GM12892 (cell line): ENCODE data around the gene NDUFAF8.

Source experiments
- POLR2A ChIP-seq: IDR thresholded peaks from 2 replicates; pipeline ENCODE4 v1.6.1; 2011; ENCODE audit warnings: low read depth, low read length, control low read depth
- TAF1 ChIP-seq: IDR thresholded peaks from 2 replicates; pipeline ENCODE4 v1.6.1; 2011; ENCODE audit warnings: low read depth, mild to moderate bottlenecking, control low read depth, low read length, borderline replicate concordance

- TF ChIP-seq TAF1: no peak
- TF ChIP-seq POLR2A: no peak
Observed at GRCh38 chr17:81199482-81199830, 39.7 kb upstream of the NDUFAF8 start.
